GM08714 (cell line): ENCODE data around the gene RARRES1.

Source experiments
- H3K4me3 ChIP-seq: fragments of 200-500 bp; sonication (Bioruptor generic); 2 replicates; pipeline ENCODE4 v1.5.1; 2014; ENCODE audit warnings: mild to moderate bottlenecking, low read length, inconsistent platforms
- ZNF274 ChIP-seq: IDR thresholded peaks from 2 replicates; pipeline ENCODE4 v1.6.1; 2012; ENCODE audit warnings: mild to moderate bottlenecking, low read depth, low read length

Gene RARRES1

DNA sequence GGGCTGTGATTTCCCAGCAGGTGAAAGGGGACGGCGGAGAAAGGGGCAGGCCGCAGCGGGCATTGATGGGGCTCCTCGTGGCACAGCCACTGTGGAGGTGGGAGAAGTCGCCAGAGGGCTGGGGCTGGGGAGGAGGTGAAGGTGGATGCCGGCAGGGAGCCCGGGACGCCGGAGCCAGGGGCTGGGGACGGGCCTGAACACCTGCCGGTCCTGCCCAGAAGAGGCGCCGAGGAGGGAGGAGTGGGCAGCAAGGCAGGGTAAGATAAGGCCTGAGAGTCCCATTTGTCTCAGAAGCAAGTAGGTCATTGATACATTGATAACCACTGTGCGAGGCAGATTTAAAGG, 571 bp upstream of the RARRES1 start:
- TF ChIP-seq ZNF274, result no peak
- H3K4me3 ChIP-seq, result no peak overlapping the region

DNA sequence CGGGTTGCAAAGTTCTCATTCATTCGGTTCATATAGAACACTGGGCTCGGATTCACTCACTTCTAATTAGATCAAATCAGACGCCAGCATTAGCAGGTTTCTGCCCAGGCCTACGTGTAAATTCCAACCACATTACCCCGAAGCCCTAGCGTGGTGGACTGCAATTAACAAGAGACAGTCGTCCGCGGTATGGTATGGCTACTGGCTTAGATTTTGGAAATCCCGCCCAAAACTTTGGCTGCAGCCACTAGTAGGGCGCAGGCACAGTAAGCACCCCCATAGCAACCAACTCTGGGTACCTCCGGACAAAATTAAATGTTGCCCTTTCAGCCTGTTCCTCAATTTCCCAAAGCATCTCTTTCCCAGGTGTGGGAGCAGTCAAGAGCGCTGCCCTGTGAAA, 771 bp downstream of the RARRES1 start:
- peak overlapping the region; percentile 47; the same call in 1 of the 2 replicates for H3K4me3 ChIP-seq
- TF ChIP-seq ZNF274, result no peak

DNA sequence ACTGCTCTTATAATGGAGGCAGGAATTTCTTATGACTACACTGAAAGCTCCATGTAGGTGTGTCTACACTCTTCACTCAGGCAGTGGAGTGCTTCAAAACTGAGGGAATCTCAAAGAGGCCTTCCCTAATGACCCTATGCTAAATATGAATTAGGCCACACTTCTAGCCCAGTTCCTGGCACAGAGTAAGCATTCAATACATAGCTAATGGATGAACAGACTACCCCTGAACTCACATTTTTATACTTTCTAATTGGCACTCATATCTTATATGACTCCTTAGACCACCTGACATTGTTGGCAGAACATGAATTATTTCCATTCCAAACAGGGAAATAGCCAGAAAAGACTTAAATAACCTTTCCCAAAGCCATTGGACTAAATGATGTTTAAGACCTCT, 3.4 kb downstream of the RARRES1 start:
- H3K4me3 ChIP-seq, result no peak overlapping the region
- no peak for TF ChIP-seq ZNF274

DNA sequence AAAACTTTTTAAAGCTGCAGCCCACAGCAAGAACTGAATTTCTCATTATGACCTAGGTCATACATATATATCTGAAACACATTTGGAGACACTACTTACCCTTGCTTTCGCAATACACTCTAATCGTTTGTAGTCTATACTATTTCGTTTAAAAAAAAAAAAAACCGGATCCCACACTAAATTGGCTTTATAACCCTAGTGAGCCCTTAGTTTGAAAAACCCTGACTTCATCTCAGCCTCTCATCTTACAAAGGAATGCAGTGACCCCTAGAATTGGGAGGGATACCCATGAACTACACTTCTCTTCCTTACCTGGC, 4.2 kb downstream of the RARRES1 start:
- TF ChIP-seq ZNF274, result no peak
- H3K4me3 ChIP-seq, result no peak overlapping the region

DNA sequence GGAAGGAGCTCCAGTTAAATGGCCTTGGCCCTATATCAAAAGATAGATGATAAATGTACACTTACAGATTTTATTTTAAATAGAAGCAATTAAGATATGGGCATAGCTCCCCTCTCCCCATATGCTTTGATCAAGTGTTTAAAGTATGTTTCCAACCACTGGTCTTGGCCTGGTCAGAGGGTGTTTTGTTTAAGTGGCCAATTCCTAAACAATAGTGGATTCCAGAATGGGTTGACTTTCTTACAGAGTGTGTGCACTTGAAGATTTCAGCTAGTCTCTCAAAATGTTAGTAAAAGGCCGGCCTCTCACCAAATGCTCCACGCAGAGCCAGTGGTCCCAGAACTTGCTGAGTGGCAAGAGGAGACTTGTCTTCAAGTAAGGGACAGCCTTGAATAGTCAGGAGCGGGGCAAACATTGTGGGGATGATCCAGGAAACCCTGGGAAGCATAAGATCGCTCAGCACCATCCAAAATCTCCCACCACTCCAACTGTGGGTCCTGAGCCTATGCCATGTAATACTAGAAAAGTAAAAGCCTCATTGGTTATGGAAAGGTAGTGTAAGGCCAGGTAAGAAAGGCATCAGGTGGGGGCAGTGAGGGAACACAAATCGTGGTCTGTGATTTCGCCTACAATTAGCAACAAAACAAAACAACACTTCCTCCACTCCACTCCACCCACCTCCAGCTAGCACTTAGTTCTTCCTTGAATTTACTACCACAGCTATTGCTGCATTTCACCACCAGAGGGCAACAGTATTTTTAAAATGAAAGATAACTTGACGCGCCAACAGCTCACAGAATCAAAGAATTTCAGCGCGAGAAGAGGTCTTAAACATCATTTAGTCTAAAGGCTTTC, 4.8 kb downstream of the RARRES1 start:
- no peak for TF ChIP-seq ZNF274
- no peak overlapping the region for H3K4me3 ChIP-seq

DNA sequence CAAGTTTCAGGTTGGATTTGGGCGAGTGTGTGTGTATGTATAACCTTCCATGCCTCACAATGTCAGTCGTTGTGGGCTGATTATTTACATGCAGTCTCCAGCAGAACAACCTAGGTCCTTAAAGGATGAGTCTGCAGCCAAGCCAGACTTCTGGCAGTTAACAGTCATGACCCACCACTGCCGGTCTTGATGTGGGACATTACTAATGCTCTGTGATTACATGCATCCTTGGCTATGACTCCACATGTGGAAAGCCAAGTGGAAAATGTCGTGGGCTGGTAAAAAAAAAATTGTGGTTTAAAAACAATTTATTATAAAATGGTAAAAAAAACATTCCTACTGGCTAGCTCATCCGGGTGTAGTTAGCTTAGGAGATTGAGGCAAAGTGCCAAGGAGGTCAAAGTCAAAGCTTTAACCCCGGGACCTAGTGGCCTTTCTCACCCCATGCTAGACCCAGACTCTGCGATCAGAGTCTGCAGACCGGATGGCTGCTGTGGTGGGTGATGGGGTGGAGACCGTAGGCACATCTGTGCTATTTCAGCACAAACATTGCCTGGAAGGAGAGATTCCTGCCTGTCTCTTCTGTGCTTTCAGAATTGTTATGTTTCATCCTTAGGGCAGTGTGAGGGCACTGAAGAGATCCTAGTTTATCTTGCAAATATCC, 6.8 kb downstream of the RARRES1 start:
- no peak overlapping the region for H3K4me3 ChIP-seq
- no peak for TF ChIP-seq ZNF274

DNA sequence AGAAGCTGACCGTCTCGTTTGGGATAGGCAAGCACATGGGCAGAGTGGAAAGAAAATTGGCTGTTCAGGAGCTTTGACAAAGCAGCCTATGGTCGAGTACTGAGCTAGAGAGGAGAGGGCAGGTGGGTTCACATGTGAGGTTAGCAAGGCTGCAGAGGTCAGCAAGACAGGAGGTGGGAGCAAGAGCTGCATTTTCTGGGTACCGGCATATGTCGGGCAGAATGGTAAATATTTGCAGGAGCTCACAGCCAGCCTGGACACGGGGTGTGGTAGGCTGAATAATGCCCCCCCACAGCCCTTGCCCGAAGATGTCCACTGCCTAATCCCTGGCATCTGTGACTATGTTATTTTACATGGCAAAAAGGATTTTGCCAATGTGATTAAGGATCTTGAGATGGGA, 8.3 kb downstream of the RARRES1 start:
- no peak for TF ChIP-seq ZNF274
- H3K4me3 ChIP-seq, result no peak overlapping the region

DNA sequence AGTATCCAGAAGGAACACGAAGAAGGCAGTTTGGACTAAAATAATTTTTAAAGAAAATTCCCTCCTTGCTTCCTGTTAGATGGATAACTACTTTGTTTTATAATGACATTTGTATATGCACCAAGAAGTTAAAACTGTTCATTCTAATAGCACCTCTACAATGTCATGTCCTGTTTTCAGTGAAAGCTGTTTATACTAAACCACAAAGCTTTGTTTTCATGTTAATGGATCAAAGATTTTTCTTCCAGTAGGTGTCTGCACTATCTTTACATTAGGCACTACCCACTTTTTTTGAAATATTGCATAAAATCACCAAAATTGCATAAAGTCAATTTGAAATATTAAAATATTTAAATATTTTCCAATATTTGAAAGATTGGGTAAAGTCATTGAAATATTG, 10.1 kb downstream of the RARRES1 start:
- no peak for TF ChIP-seq ZNF274
- no peak overlapping the region for H3K4me3 ChIP-seq

DNA sequence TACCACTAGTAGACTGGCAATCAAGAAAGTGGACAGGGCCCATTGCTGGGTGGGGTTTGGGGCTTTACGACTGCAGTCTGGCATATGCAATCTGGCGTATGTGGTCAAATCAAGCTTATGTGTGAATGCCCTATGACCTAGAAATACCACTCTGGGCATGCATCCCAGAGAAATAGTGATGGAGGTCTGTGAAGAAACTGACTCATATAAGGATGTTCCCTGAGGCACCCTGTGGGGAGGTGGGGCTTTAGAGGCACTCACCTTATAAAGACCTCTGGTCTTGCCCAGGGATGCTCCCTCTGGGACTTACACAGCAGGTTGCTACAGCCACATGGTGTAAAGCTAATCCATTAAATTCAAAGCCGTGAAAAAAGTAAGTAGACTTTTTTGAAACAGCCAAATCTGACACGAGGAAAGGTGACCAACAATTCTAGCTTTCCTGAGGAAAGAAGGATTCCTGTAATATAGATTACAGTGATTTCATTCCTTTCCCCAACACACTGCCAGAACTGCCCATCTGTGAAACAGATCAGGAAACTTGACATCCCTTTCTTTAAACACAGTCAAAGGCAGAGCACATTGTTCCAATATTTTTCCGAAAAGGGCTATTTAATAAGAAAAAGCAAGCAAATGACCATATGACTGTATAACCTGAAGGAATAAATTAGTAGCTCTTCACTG, 13.6 kb downstream of the RARRES1 start:
- H3K4me3 ChIP-seq, result no peak overlapping the region
- TF ChIP-seq ZNF274, result no peak

DNA sequence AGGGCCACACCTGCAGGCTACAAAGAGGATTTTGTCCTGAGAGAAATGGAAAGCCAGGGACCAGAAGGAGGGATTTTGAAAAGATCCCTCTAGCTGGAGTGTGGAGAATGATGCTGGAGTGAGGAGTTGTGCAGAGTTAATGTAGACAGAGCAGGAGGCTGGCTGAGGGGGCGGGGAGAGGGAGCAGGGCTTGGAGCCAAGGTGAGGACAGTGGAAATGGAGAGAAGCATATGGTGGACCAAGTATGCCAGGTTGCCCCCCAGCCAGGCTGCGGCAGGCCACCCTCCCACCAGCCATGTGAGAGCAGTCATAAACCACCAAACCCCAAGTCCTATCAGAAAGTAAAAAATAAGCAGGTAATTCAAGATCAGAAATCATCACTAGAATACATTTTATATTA, 14.7 kb downstream of the RARRES1 start:
- H3K4me3 ChIP-seq, result no peak overlapping the region
- TF ChIP-seq ZNF274, result no peak

DNA sequence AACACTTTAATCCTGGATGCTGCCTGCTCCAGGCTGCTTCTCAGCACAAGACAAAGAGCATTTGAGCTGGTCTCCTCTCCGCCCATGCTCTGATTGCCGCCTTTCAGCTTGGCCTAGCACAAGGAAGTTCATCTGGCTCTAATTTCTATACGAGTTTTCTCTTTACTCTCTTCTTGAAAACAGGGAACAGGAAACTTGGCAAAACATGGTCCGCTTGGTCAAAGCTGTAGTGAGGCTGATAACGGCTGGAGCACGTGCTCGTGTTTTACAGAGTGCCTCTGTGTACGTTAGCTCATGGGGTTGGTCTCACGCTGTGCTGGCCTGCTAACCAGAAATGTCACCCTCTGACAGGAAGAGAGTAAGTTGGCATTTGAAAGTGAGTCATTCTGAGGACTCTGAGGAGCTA, 19.2 kb downstream of the RARRES1 start:
- no peak overlapping the region for H3K4me3 ChIP-seq
- TF ChIP-seq ZNF274, result no peak

DNA sequence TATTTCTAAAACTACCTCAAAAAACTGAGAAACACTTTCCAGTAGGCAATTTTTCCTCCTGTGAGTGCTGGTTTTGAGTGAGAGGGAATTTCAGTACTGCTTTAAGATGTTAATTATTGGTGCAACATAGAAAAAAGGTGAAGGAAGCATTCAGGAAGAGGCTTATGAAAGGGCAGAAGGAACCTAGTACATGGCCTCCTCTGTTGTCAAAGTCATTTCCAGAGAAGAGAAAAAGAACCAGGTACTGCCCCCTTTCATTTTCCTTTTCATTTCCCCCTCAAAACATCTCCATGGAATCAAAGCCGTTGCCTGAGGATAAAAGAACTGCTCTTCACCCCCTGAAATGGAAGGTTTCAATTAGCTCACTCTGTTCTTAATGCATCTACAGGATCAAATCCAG, 19.8 kb downstream of the RARRES1 start:
- no peak for TF ChIP-seq ZNF274
- H3K4me3 ChIP-seq, result no peak overlapping the region

DNA sequence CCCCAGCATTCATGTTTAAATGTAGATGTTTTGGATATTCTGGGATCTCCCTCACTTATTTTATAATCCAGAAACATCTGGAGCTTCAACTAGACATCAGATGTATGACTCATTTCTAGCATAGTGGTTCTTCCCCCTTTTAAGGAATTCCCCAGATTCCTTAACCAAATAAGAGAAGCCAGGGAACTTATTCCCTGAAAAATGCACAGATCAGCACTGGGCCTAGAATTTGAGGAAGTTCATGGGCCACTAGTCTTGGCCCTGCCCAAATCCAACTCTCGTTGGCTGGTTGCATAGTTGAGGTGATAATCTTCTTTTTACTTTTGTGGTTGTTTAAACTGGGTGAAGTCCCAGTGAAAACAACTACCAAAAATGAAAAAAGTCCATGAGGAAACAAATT, 20.4 kb downstream of the RARRES1 start:
- no peak for TF ChIP-seq ZNF274
- H3K4me3 ChIP-seq, result no peak overlapping the region

DNA sequence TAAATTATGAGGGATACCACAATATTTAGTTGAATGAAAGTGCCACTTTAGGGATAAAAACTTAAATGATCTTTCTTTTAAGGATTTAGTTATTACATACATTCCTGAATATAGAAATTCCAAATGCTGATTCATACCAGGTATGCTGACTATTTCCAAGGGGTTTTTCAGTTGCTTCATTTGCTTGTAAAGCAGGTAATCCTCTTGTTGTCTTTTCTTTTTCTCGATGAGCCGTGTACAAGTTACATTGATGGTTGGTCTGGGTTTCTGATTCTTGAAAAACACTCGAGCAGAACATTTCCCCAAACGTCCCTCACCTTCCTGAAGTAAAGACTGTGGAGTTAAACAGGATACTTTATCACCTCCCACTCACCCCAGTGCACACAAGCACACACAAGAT, 21.7 kb downstream of the RARRES1 start:
- TF ChIP-seq ZNF274, result no peak
- no peak overlapping the region for H3K4me3 ChIP-seq

DNA sequence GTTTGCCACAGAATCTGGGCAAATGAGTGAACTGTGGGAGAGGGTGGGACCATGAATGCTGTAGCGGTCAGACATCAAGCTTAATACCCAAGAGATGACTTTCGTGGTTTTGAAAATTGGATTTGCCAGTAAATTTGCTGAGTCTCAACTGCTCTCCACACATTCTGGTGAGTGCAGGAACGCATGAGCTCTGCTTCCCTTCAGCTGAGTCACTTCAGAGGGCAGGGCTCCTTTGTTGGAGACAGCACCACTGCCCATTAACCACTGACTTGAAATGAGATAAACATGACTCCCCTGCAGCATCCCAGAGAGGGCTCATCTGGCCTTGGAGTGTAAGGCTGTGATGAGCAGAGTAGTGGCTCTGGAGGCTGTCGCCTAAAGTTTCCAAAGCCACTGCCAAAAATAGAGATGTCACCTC, 22.6 kb downstream of the RARRES1 start:
- H3K4me3 ChIP-seq, result no peak overlapping the region
- TF ChIP-seq ZNF274, result no peak
